ENCODE measurements around the gene CAB39L.

- TF ChIP-seq CTCF (IDR thresholded peaks at IDR 0.05; ENCODE audit: insufficient read depth, low read depth, low read length) (no peak), EZH2 (IDR thresholded peaks at IDR 0.05; ENCODE audit: insufficient read depth, low read length) (no peak)
Measured at GRCh38 chr13:49367640-49368422, 76.0 kb downstream of the CAB39L start.

Data from astrocyte (in vitro differentiated cells and primary cell).